Stimulated activated CD4-positive, alpha-beta T cell treated with anti-CD3 and anti-CD28 coated beads, Interleukin-1b, Interleukin-23, amount 100 ng/mL, for 24 hours (primary cell): ENCODE results near the gene TRIM44.
"Not testable (repeated sequence)": the region's sequence is repeated elsewhere in the genome, so short reads cannot be mapped to it uniquely, and the experiment has no call there.

Experiments used
- DNase-seq, 4 experiments: peaks; one replicate each; pipeline ENCODE4 v3.0.0-alpha.2; 2020; ENCODE audit warnings: low read depth in 4 of 4, low spot score in 1 of 4

The TRIM44 gene

DNA sequence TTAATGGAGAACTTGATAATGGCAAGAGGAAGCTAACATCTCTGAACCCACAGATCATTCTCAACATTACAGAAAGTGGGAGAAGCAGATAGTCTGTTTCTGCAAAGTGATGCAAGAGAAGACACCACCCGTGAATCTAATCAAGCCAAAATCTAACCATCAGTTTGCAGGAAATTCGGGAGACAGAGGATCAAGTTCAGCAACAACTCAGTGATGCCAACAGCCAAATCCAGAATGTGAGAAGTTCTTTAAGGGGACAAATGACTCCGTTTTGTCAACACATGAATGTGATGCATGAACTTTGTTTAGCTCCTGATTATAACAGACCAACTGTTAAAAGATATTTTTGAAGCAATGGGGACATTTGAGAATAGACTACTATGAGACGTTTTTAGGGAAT, 186.0 kb downstream of the TRIM44 start:
- no peak for DNase-seq

DNA sequence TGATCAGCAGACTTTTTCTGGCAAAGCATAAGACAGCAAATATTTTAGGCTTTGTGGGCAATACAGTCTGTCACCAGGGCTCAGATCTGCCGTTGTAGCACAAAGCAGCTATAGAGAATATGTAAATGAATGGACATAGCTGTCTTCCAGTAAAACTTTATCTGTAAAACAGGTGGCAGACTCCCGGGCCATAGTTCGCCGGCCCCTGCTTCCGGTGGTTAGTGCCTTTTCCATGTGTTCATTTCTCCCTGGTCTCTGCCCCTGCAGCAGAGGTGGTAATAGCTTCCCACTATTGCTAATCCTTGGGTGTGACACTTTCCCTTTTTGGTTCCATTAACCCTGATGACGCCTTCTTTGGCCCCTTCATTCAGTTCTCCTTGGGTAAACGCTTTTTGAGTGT, 187.6 kb downstream of the TRIM44 start:
- DNase-seq, result no peak

DNA sequence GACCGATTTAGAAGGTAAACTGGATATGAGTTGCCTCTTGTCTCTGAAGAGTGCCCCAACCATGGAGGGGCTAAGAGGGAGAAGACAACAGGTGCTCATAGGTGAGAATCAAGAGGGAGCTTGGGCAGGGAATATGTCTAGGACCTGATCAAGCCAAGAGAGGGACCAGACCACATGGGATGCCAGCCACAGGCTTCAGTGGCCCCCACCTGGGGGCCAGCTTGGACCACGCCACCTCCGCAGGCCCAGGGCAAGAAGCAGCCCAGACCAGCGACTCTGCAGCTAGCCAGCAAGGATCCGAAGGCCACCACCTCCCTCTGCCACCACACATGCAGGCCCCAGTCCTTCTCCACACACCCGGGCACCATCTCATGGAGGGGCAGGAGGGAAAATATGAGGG, 188.8 kb downstream of the TRIM44 start:
- DNase-seq, result no peak

DNA sequence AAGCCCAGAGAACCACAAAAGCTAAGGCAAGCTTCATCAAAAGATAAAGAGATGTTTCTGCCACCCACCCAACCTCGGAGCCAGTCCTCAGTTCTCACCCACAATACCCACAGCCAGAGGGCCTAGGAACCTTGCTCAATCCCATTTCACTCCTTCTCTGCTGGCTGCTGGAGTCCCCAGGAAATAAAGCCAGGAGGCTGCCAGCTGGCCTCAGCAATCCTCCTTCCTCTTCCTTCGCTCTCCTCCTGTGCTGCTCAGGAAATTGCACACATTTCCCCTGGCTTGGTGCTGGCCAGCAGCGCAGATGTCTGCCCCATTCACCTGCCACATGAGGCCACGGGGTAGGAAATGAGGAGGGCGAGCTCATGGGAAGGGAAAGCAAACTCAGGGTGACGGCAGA, 189.5 kb downstream of the TRIM44 start:
- DNase-seq, result no peak

DNA sequence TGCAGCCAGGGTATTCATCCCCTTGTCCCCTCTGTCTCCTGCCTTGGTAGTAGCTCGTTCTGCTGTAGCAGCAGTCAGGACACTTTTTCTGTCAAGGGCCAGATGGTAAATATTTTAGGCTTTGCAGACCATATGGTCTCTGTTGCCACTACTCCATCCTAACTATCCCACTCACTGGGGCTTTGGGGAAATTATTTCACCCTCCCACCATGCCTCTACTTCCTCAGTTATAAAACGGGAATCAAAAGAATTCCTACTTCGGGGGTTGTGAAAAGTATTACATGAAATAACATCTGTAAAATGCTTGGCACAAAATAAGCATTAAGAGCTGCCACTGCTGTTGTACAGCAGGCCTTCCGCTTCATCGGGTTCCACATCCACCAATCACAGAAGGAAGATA, 191.4 kb downstream of the TRIM44 start:
- no peak for DNase-seq

DNA sequence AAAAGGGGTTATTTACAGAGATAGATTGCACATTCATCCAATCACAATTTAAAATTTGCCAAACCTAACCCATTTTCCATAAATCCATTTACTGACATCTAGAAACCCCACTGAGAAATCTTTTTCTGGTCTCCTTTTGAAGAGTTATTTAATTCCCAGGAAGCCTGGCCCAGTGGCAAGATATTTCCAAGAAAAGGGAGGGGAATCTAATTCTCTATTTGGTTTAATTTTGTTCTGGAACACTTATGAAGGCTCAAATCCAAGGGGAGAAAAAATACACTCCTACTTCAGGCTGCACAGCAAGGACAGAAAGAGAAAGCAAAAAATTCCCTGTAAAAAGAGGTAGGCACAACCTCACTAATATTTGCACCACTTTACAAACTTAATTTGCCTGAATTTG, 193.1 kb downstream of the TRIM44 start:
- no peak for DNase-seq

DNA sequence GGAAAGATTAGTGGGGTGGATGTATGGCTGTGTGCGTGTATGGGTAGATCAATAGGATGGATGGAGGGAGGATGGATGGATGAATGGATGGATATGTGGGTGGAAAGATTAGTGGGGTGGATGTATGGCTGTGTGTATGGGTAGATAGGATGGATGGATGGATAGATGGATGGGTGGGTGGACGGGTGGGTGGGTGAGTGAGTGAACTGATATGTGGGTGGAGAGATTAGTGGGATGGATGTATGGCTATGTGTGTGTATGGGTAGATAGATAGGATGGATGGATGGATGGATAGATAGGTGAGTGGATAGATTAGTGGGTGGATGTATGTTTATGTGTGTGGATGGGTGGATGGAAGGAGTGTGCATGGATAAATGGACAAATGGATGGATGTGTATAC, 193.7 kb downstream of the TRIM44 start:
- DNase-seq, result no peak

DNA sequence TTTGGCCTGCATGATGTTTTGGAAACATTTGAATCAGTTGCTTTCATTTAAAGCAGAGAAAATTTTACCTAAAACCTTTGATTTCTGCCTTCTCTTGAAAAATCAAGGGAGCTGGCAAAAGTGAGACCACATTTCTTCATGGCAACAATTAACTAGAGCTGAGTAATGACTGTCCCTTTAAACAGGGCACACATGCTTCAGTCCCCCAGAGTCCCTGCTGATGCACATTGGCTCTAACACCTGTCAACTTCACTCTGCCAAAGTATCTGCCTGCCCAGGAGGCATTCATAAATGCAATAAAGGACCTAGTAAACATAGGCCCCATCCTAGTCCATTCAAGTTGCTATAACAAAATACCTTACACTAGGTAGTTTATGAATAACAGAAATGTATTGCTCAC, 194.2 kb downstream of the TRIM44 start:
- no peak for DNase-seq

DNA sequence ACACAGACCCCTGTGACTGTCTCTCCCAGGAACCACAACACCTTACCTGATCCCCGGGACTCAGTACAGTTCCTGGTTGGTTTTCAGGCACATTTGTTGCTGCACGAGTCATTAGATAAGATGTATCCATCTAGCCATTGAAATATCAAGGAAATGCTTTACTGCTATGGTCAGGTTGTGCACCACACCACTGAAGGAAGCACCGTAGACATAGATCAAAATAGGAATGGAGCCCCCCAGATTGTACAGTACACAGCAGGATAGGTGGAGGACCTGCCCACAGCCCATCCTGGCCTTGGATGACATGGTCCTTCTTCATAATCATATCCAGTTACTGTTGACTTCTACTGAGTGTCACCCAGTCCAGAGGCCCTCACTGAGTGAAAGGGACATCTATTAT, 195.3 kb downstream of the TRIM44 start:
- no peak for DNase-seq

DNA sequence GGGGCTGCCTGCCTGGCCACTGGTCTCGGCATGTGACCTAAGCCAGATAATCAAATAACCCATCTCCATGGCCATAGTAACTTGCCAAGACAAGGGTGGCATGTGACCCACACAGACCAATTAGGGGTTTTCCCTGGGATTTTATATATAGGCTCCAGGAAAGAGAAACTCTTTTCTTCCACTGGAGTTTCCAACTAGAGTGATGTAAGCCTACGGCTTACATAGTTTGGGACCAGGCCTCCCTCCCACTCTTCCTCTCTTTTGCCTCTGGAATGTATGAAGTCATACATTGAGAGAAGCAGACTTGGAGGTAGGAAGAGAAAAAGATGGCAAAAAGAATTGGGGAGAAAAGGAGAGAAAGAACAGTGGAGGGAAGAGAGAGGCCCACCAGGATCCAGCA, 196.7 kb downstream of the TRIM44 start:
- no peak for DNase-seq

DNA sequence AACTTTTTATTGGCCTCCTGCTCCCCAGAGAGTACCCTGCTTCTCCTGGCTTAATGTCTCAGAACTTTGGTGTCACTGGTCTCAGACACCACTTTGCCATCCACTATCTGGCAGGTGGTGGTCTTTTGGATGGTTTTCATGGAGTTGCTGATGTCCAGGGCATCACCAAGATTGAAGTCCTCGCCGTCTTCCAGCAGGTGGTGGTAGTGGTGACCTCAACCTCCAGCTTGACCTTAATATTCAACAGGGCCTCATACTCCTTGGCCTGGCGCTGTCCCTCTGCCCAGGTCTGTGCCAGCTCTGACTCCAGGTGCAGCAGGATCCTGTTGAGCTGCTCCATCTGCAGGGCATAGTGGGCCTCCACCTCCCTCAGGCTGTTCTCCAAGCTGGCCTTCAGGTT, 197.6 kb downstream of the TRIM44 start:
- DNase-seq, result not testable (repeated sequence)

DNA sequence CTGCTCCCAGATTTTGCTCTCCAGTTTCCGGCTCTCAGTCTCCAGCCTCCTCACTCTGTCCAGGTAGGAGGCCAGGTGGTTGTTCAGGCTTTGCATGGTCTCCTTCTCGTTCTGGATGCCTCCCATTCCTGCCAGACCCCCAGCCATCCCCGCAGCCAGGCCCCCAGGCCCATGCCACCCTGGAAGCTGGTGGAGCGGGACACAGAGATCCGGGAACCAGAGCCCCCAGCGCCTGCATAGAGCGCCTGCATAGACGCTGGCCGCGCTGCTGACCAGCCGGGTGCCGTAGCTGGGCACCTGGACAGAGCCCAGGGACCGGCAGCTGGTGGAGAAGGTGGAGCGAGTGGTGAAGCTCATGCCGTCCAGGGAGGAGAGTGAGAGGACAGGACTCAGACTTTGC, 198.6 kb downstream of the TRIM44 start:
- no peak for DNase-seq

DNA sequence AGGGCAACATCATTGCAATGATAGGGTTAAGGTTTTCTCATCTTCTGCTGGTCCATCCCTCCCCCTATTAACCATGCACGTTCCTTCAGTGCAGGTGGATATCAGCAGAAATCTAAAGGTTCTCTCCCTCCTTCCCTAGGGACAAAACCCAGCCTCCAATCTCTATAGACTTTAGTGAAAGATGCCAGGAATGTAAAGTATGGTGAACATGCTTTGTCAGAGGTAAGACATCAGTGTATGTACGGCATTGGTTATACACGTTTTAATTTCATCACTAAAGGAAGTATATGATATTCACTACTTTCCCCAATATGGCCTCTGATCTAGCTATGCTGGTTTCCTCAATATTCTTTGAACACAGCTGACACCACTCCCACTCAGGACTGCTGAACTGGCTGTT, 200.1 kb downstream of the TRIM44 start:
- no peak for DNase-seq

DNA sequence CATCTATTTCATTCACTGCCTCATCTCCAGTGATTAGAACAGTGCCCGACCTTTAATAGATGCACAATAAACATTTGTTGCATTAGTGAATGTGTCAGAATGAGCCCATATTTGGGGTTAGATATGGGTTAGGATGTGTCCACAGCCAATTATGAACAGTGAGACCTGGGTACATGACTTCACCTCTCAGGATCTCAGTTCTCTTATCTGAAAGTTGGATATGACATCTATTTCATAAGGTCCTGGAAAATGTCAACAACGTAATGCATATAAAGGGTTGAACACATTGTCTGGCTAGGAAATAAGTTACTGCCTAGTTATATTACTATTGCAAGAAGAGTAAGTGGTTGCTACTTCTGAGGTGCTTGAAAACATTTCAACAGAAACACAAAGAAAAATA, 201.6 kb downstream of the TRIM44 start:
- no peak for DNase-seq

DNA sequence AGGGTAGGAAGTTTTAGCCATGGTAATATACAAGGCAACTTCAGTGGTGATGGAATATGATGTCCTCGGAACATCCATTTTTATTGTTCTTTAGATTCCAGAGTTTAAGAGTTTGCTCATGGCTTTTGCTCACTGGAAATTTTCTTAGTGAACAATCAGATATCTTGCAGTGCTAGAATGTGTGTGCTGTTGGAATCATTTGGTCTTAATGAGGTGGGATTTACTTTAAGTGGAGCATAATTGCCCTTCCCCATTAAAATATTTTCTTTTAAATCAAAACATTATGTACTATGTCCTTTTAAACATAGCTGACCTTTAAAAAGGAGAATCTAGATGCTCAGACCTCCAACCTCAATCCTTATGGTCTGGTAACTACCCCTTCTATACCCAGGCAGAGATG, 204.0 kb downstream of the TRIM44 start:
- DNase-seq, result no peak
